CD4-positive, alpha-beta T cell treated with Interleukin-21 for 1 hour (primary cell): ENCODE data around the gene CSF1R.
"Not testable (repeated sequence)": the region's sequence is repeated elsewhere in the genome, so short reads cannot be mapped to it uniquely, and the experiment has no call there.

Experiments
- DNase-seq: peaks from one replicate; pipeline ENCODE4 v3.0.0-alpha.2; 2020

The CSF1R gene

DNA sequence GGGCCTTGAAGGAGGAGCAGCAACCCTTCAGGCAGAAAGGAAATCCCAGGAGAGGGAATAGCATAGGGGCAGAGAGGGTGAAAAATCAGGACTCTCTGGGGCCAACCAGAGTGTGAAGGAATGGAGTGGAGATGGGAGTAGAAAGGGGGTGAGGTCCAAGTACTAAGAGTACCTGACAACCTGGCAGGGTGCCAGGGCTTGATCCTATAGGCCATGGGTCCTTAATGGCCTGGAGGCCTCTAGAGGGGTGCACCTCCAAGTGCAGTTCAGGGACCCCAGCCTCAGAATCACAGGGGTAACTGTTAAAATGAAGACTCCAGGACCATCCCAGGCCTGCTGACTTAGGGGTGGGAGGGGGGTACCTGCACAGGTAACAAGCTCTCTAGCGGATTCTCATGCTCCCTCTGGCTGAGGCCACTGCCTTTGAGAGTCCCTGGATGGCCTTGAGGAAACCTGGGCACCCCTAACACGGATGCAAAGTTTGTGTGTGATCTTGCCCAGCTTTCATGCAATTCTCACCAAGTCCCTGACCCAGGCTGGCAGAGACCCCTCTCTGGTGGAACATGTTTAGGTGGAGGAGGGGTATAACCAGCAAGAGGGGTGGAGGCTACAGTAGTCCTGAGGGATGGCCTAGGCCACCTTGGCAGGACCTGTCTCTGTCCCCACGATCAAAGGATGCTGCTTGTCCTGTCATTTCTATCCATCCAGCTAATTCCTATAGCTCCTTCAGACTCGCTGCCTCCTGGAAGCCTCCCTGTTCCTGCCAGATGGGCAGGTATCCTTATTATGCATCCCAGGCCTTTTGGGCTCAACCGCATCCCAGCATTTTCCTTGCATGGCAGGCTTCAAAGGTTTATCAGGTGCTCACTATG lies 17.6 kb upstream of the CSF1R start:
- no peak for DNase-seq

DNA sequence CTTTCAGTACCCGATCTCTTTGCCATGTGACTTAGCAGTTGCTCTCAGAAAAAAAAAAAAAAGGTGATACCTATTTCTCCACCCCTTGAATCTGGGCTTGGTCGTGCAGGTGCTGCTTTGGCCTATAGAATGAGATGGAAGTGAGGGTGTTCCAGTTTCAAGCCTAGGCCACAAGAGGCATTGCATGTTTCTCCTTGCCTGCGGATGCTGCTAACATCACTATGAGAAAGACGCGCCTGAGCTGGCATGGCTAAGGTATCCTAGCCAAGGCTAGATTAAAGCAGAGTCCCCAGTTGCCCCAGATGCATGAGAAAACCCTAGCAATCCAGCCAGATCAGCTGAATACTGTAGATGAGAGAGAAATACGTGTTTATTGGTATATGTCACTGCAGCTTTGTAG lies 14.7 kb upstream of the CSF1R start:
- no peak for DNase-seq

DNA sequence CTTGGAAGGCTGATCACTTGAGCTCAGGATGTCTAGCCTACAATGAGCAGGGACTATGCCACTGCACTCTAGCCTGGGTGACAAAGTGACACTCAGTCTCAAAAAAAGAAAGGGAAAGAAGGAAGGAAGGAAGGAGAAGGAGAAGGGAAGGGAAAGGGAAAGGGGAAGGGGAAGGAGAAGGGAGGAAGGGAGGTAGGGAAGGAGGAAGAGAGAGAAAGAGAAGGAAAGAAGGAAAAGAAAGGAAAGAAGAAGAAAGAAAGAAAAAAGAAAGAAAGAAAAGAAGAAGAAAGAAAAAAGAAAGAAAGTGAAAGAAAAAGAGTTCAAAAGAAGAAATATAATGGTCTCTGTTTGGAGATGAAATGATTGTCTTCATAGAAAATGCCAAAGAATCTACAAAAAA lies 10.8 kb upstream of the CSF1R start:
- DNase-seq: no peak

DNA sequence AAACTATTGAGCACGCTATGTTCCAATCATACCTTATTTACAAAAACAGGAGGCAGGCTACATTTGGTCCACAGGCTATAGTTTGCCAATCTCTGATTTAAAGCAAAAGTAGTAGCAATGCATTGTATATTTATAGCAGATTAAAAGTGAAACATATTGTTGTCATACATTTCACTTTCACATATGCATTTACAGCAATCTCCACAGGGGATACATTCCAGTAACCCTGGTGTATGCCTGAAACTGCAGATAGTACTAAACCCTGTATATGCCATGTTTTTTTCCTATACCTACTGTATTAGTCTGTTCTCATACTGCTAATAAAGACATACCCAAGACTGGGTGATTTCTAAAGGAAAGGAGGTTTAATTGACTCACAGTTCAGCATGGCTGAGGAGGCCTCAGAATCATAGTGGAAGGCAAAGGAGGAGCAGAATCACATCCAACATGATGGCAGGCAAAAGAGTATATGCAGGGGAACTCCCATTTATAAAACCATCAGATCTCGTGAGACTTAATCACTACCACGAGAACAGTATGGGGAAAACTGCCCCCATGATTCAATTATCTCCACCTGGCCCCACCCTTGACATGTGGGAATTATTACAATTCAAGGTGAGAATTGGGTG lies 5.9 kb upstream of the CSF1R start:
- DNase-seq: no peak

DNA sequence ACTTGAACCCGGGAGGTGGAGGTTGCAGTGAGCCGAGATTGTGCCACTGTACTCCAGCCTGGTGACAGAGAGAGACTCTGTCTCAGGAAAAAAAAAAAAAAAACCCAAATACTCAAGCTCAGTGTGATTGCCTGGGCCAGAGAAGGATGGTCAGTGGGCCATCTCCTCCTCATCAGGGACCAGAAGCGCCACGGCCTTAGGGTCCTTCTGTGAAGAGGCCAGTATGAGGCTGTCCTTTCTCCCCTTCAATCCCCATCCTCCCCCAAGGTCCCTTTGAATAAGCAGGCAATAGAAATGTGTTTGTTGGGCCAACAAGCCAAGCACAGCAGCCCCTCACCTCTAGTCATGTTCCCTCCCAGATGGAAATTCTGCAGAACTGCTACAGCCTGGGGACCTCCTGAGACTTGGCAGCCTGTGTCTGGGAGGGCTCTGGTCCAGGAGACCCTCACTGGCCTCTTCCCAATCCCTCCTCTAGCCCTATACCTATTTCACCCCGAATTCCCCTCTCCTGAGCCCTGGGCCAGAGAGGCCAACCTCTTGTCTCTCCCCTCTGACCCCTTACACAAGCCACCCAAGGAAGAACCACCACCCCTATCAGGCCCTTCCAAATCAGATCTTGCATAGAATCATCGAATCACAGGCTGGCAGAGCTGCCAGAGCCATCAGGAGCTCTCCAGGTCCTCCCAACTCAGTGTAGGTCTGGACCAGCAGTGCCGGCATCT lies 1.0 kb downstream of the CSF1R start:
- DNase-seq: no peak

DNA sequence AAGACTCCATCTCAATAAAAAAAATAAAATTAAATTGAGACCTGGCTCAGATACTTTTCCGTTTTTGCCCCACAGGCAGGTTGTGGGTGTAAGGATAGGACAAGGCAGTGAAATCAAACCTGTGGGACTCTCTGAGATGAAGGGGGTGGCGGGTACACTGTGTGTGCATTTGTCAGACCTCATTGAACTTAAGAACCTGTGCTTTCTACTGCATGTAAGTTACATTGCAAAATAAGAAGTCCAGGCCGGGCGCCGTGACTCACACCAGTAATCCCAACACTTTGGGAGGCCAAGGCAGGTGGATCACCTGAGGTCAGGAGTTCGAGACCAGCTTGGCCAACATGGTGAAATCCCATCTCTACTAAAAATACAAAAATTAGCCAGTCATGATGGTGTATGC lies 1.6 kb downstream of the CSF1R start:
- DNase-seq: not testable (repeated sequence)

DNA sequence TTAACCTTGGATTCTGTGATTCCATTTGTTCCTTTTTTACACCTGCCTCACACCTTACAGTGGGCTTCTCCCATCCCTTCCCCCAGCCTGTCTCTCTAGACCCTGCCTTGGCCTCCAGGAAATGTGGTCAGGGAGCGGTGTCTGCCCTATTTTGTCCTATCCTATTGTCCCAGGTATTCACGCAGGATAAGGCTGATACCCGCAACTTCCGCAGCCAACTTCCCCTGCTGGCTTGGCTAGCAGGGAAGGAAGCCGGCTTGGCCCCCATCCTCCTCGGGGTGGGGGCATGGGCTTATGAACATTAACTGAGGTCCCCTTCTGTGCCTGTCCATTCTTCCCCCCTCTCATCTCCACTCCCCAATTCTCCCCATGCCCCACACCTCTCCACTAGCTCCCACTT lies 3.5 kb downstream of the CSF1R start:
- no peak for DNase-seq

DNA sequence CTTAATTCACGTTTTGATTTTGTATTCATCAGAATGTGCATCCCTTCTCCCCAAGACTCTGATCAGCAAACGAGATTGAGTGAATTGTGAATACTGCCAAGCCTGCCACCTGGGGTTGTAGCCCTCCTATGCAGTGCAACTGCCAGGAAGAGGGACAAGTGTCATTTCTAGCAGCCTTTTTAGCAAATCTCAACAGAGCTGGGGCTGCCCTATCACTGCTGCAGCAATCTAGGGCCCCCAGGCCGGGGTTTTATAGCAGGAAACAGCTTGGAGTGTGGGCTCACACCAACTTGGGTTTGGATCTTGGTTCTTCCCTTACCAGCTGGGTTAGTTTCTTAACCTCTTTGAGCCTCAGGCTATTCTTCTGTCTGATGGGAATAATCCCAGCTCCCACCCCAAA lies 4.0 kb downstream of the CSF1R start:
- DNase-seq: no peak

DNA sequence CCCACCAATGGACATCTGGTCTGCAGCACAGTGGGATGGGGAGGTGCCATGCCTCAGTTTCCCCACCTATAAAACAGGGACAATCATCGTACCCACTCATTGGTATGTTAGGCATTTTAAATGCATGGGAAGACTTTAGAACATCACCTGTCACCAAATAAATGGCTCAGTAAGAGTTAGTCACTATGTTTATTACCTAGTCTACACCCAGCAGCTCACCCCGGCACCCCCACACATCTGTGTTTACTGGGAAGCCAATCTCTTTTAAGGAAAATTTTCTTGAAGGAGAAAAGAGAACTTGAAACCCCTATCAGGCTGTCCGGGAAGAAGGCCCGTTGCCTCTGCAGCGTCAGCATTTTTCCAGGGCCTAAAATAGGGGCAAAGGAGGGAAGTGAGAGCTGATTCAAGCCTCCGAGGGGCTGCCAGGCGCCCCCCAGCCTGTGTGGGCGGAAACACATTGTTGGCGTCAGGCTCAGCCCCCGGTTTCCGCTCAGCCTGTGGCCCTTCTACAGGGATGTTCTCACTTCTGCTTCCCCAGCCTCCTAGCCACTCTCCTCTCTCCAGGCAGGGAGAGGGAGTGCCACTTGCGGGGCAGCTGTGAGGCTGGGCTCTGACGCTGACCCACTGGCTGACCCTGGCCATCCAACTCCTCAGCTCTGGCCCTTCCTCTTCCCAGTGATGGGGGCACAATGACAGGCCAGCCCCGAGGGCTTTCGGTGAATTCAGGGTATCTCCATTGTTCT lies 4.6 kb downstream of the CSF1R start:
- DNase-seq: peak; percentile 4

DNA sequence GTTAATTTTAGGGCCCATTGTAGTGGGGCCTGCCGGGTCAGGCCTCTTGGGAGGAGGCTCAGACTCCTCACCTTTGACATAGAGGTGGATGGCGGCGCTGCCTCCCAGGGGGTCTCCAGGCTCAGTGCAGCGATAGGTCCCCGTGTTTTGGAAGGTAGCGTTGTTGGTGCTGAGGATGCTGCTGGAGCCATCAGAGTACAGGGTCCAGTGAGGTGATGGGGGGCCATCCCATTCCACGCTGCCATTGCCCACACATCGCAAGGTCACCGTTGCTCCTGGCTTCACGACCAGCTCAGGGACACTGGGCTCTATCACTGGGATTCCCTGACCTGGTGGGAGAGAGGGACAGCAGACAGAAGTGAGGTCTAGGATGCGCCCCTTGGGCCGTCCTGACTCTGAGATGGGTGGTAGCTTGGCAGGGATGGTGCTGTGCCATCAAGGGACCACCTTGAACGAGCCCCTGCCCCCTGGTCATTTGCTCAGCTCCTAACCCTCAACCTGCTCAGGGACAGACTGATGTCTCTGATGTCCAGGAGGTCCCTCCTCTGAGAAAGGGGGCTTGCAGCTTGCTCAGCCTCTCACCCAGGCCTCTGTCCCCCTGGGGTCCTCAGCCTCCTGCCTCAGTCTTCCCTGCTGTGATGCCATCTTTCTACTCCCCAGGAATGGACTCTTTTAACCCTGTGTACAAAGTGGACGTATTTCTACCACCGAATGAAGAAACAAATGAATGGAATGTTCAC lies 5.5 kb downstream of the CSF1R start:
- DNase-seq: no peak

DNA sequence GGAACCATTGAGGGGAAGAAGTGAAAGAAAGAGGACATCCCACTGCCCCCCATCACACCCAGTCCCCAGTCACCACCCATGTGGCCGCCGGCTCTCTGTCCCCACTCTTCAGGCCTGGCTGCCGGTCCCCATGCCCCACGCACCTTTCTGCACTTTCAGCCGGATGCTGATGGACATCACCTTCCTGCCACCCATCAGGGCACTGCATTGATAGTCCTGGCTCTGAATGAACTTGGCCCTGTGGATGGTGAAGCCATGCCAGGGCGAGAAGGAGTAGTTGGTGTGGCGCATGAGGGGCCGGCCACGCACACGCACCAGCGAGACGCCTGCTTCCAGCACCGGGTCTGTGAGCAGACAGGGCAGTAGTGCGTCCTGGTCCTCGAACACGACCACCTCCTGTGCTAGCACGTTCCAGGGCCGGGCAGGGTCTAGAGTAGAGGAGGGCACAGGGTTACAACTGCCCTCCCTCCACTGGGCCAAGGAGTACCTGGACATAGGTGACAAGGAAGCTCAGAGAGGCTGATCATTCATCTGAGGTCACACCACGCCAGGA lies 6.4 kb downstream of the CSF1R start:
- no peak for DNase-seq

DNA sequence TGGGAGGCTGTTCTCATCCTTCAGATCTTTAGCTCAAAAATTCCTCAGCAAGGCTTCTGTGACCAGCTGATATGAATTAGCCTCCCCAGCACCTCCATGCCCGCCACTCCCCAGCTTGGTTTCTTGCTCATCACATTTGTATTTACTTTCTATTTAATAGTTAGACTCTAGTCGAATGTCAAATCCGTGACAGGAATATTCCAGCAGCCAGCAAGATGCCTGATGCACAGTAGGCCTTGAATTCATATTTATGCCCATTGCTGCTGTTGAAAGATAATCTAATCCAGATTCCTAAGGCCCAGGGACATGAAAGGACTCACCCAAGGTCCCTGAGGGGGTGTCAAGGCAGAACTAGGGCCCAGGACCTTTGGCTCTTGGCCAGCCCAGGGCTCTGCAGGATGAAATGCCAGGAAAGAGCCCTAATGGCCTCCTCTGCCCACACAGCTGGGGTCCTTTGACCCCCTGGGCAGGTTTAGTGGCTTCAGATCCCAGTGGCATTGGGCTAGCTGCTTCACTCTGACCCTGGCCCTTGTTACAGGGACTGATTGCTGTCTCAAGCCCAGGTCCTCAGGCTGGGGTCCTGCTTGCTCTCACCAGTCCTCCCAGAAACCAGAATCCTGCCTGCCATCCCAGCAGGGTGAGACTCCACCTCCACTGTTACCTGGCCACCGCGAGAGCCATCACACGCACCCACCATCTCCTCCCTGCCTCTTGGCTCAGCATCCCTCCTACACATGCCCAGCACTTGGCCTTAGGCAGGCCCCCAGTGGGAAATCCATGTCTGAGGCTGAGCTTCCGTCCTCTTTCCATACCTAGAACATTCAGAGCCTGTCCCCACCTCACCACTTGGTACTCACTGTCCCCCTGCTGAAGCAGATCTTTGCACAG lies 7.3 kb downstream of the CSF1R start:
- DNase-seq: no peak

DNA sequence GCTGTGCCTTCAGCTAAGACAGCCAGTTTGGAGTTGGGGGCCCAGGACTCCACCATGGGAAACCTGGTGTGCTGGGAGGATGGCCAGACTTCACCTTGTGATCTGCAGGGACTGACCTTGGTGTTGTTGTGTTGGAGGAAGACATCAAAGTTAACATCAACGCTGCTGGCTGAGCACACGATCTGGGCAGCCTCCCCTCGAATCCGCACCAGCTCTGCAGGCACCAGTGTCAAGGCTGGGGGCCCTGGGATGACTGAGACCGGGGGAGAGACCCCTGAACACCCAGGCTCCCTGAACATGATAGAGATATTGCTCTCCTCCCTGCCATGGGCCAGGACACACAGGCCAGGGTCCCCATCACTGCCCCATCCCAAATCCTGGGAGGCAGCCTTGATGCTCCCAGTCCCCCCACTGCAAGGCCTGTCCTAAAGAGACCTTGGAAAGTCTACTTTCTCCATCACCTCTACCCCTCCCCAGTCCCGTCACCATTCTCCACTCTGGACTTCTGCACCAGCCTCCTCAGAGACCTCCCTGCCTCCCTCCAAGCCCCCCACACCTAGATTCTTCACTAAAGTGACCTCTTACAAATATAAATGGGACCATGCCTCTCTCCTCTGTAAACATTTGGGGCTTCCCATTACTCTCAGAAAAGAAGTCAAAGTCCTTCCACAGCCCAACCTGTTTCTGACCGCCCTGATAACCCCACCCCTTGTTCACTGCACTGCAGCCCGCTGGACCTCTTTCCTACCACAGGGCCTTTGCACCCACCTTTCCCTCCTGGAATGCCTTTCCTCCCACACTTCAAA lies 8.2 kb downstream of the CSF1R start:
- no peak for DNase-seq

DNA sequence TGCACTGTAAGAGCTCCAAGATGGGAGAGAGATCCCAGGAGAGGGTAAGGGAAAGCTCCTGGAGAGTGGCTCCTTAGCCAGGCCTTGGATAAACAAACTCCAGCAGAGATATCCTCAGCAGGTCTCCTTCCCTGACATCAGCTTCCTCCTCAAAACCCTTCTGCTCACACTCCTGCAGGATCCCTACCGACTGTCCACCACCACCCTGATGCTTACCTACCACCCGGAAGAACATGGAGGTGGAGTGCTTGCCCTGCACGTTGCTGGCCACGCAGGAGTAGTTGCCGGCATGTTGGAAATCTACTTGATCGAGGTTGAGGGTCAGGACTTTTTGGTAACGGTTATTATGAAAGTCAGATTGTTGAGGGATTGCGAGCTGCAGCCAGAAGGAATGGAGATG lies 9.3 kb downstream of the CSF1R start:
- no peak for DNase-seq

DNA sequence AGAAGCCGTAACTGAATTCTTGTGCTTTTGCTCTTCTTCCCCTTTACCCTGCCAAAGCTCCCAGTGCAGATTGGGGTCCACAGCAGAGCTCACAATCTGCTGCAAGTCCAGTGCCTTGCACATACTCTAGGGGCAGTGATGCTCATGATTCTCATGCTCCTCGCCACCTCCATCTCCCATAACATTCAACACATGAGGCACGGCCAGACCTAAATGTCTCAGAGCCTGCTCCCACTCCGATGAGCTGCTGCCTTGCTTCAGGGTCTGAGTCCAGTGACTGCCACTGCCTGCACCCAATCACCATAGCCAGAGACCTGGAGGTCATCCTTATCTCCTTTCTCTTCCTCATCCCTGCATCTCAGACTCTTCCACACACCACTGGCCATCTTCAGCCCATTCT lies 10.5 kb downstream of the CSF1R start:
- no peak for DNase-seq

DNA sequence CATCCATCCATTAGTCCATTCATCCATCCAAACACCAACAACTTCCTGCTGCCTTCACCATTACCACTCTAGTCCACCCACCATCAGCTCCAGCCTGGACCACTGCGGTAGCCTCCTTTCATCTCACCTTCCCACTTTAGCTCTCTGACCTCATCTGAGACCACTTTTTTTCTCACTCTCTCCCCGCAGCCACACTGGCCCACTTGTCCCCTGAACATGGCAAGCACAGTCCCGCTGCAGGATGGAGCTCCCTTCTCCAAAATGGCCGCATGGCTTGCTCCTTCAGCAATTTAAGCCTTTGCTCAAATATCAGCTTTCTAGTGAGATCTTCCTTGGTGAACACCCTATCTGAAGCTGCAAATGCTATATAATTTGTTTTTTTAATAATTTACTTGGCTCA lies 11.1 kb downstream of the CSF1R start:
- DNase-seq: no peak

DNA sequence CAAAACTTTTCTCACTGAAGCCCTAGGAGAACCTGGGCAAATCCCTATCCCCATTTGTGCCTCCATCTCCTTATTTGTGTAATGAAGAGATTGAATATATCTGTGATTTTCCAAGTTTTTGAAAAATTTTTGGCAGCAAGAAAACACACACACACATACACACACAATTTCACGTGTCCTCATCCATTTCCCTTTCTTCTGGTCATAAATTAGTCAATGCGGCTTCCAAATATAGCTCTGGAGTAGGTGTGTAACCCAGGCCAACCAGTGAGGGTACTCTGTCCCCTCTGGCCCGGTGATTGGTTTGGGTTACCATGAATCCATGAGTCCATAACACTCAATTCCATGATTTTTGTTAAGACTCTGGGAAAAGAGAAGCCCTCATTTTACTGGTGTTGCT lies 12.7 kb downstream of the CSF1R start:
- no peak for DNase-seq

DNA sequence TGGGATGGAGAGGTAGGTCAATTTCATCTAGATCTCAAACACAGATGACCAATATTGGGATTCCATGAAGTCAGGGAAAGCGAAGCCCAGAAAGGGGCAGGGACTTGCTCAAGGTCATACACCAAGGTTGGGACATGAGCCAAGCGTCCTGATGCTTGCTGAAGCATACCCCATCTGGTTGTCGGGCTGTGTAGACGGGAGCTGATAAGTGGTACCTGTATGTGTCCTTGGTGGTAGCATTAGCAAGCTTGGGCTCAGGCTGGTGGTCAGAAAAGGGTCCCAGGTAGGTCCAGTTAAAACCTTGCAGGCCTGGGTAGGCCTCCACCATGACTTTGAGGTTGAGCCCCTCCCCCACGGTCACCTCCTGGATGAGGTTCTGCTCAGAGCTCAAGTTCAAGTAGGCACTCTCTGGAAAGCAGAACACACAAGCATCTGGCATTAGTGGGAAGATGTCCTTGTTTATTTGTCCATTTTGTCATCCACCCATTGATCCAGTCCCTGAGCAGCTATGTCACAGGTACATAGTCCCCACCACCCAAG lies 13.2 kb downstream of the CSF1R start:
- DNase-seq: no peak

DNA sequence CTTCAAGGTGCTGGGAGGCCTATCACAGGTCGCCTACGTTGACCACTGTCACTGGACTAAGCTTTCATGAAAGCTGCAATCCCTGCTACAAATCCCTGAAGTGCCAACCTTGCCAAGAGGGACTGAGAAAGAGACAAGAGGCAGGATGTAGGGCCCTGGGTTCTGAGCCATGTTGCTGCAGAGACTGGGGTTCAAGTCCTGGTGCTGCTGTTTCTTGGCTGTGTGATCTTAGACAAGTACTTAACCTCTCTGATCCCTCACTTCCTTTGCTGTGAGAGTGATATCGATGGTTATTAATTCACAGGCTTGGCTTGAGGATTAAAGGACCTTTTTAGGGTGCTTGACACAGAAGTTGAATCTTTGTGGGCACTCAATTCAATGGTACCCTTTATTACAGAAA lies 15.5 kb downstream of the CSF1R start:
- no peak for DNase-seq
